HG03135 (cell line): ENCODE results near the gene BTG3.

Source experiments
- ATAC-seq: cut with Tn5 transposase; IDR thresholded peaks from one replicate; pipeline ENCODE4 v1.9.1; 2021; ENCODE audit warnings: mild to moderate bottlenecking, moderate library complexity; ENCODE audit not compliant: unreplicated experiment

The BTG3 gene, protein sequence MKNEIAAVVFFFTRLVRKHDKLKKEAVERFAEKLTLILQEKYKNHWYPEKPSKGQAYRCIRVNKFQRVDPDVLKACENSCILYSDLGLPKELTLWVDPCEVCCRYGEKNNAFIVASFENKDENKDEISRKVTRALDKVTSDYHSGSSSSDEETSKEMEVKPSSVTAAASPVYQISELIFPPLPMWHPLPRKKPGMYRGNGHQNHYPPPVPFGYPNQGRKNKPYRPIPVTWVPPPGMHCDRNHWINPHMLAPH

DNA sequence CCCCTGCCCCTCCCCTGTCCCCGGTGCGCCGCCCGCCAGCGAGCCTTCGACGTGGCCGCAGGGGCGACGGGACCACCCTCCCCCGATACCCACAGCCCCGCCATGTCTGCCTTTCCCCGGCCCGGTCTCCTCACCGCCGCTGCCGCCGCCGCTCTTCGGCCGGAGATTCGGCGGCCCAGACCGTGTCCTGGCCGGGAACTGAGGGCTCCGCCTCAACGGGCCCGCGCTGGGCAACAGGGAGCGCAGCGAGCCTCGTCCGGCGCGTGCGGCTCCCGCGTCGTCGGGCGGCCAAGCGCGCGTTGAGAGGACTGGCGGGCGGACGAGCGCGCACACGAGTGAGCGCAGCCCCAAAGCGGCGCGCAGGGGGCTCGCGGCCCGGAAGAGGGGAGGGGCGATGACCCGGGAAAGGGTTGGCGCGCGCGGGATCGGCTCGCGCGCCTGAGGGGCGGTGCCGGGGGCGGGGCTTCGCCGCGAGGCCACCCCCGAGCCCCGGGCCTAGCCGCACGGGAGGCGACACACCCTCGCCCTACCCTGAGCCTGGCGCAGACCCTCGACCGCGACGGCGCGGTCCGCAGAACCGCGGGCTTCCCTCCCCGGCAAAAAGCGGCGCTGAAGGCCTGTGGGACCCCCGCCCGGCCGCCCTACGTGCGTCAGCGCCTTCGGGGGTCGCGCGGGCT lies at the start of gene BTG3:
TSS of gene BTG3 (minus strand) at position 337 of the 677 bp plus-strand sequence. CDS start 3,757 bp downstream, outside the sequence.
- ATAC-seq: peak; percentile 74

DNA sequence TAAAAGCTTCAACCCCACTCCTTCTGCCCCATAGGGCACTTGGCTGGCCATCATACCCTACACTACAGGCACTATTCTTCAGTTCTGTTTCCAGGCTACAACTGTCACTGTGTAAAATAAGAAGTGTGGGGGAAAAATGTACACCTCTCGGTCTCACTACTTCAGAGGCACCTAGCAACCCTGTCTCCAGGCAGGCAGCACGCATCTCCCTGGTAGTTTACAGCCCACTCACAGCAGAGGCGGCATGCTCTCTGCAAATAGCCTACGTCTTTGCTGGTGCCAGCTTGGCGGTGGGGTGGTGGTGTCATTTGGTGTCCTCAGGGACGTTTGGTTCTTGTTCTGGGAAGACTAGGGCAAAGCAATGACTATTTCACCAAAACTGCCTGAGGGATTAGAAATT lies 48.2 kb upstream of the BTG3 start:
- ATAC-seq: no peak

DNA sequence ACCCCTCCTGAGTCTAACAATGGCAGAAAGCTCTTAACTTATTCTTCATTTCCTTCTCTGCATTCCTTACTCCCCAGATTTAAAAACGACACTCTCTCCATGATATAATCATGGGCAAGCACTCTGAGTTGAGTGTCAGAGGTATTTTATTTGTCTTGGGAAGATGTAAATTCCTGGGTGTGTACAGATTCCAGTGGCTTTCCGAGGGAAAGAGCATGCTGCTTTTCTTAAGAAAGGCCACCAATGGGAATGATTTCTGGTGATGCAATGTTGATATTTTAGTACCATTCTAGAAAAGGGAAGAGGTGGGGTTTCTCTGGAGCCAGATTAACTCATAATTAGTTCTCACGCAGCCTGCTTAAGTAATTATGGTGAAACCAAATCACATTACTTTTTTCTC lies 47.8 kb upstream of the BTG3 start:
- no peak for ATAC-seq

DNA sequence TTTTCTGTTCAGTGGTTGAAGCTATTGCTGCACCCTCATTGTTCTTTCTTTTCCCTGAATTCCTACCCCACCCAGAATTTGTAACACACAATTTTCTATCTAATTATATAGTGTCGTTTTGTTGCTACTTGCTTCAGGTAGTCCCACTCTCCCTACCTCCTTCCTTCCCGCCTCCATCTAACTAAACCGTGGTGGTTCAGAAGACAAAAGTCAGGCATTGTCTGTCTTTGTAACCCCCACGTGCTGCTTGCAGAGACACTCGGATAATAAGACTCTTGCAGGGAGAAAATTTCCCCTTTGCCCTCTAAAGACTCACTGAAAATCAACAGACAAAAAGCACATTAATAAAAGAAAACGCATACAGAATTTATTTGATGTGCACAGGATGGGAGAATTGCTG lies 46.2 kb upstream of the BTG3 start:
- ATAC-seq: no peak

DNA sequence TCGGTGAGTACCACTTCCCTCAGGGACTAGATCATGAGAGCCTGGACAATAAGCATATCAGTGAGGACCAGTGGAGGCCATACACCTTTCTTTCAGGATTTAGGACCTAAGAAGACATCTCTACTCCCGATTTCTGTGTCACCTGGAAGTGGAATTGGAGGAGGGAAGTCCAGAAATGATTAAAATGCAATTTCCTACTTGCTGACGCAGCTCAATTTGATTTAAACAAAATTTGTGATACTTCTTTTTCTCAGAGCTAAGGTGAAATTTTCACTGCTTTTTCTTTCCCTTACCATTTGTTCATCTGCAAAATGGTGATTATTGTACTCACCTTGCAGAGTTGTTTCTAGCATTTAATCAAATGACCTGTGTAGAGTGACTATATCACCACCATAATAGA lies 38.8 kb upstream of the BTG3 start:
- no peak for ATAC-seq

DNA sequence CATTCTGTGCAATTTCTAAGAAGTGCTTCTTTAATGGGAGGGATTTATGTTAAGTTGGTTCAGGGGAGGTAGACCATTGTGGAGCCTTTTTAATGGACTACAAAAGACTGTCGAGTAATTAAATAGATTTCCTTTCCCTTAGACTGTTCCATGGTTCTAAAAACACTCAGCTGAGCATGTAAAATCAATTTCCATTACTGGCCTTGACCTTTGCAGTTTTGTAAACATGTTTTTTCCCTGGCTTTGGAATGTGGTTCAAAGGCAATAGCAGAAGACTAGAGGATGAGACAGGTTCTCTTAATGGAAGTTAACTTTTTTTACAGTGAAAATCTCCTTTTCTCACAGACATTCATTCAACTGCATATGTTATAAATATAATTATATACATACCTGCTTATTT lies 37.6 kb upstream of the BTG3 start:
- ATAC-seq: no peak

DNA sequence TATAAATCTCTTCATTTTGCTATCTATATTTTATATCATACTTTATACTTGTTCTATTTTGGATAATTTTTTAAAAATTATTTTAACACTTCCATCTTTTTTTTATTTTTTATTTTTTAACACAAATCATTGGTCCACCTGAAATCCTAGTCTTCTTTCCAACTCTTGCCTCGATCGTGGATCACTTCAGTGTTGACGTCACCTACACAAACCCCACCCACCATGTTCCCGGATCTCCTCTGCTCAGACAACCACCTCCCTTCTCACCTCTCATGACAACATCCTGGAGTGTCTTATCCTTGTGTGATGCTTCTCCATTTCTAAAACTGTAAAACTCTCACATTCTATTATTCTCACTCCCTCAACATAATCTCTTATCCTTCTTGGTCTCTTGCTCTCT lies 34.1 kb upstream of the BTG3 start:
- ATAC-seq: no peak

DNA sequence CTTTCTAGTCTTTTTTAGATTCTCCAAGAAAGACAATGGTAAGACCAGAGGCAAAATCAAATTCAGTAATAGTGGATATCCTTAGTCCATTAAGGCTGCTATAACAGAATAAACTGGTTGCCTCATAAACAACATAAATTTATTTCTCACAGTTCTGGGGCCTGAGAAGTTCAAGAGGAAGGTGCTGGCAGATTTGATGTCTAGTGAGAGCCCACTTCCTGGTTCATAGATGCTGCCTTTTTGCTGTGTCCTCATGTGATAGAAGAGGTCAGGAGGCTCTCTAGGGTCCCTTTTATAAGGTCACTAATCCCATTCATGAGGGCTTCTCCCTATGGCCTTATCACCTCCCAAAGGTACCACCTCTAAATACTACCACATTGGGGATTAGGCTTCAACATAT lies 31.5 kb upstream of the BTG3 start:
- no peak for ATAC-seq

- ATAC-seq: no peak
Measured at GRCh38 chr21:17640821-17641220, 28.1 kb upstream of the BTG3 start.

- no peak for ATAC-seq
Measured at GRCh38 chr21:17636711-17637110, 24.0 kb upstream of the BTG3 start.

DNA sequence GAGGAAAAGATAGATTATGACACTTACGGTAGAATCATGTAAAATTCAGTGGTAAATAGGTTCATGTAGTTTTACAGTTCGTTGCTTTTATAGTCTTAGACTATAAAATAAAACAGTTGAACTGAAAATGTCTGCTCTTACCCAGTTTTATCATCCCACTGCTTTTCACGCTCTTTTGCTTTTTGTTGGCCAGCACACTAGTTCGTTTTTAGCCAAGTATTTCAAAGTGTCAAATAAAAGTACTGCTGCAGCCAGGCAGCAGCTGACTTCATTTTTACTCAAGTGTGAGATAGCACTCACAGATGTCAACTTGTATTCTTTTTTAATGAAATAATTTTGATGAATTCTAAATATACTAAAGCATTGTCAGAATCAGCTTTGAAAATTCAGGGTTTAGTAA lies 18.5 kb upstream of the BTG3 start:
- ATAC-seq: no peak

DNA sequence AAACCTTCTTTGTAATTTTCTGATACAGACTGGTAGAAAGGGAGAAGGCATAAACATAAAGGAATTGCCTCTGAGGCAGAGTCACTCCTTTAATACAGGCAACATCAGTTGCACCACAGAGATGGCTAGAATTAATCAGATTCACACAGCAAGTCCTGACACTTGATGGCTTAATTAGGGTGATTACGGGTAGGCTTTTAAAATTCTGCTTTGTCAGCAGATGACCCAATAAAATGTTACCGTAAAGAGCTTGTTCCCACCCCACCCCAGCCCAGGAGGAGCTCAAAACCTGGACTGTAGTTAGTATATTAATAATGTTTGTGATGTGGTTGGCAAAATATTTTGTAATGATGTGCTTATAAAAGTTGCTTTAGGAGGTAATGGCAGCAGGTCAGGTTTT lies 9.3 kb upstream of the BTG3 start:
- no peak for ATAC-seq

DNA sequence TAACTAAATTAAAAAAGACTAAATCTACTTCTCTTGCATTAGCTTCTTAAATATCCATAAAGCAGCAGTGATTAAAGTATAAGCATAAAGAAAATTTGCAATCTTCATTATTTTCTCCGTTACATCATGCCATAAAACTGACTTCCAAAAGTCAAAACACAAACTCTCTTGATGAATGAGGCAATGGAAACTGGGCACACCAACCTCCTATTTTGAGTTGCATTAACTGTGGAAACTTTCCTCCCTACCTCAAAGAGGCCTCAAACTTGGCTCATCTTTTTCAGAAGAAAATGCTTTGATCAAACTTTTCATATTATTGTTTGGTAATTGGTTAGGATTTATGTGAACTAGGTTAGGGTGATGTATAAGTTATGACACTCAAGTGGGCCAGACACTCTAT lies 4.1 kb upstream of the BTG3 start:
- ATAC-seq: no peak

GRCh38 chr21:17613242-17613676 lies 558 bp upstream of the BTG3 start:
- ATAC-seq: no peak

- peak; percentile 6 for ATAC-seq
Measured at GRCh38 chr21:17612023-17612564, 607 bp downstream of the BTG3 start.

DNA sequence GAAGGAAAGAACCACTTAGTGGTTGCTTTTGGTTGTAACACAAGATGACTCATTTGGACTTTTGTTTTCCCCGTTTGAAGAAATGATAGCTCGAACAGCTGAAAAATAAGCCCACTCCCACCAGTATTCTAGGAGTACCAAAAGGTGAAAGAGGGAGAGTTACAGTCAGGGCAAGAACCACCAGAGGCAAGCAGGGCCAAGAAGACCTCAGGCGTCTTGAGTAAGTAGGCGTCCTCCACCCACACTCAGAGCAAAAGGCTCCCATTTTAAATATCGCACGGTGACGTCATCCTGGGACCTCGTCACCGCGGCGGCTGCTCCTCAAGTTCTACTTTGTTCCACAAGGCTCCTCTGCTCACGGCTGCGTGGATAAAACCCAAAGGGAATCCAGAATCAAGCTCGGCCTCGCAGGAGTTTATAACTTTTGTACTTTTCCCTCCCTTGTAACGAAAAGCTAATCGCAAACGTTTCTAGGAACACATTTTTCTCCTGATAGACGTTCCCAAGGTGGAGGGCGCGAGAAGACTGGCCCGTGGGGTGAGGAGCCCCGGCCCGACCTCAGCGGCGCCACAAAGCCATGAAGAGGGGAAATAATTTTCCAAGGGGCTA lies 1.2 kb downstream of the BTG3 start:
- ATAC-seq: peak; percentile 68

DNA sequence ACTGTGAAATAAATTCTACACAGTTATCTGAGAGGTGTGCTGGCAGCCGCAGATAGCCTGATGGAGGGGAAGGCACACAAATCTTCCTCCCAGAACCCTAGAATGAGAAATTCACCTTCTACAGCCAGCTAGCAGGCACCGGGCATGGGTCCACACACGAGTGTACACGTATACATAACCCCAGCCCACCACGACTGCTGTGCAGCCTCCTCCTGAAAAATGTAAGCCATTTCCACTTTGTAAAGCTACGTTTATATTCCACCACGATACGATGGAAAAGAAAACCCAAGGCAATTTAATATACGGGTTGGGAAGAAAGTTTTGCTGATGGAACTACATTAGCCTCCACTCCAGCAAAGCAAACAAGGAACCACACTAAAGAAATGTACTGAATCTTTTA lies 1.8 kb downstream of the BTG3 start:
- no peak for ATAC-seq

DNA sequence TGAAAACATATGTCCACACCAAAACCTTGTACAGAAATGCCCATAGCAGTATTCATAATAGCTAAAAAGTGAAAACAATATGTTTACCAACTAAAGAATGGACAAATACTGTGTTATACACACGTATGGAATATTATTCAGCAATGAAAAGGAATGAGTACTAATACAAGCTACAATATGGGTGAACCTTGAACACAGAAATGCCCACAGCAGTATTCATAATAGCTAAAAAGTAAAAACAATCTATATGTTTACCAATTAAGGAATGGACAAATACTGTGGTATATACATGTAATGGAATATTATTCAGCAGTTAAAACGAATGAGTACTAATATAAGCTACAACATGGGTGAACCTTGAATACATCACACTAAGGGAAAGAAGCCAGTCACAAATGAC lies 3.0 kb downstream of the BTG3 start:
- no peak for ATAC-seq

DNA sequence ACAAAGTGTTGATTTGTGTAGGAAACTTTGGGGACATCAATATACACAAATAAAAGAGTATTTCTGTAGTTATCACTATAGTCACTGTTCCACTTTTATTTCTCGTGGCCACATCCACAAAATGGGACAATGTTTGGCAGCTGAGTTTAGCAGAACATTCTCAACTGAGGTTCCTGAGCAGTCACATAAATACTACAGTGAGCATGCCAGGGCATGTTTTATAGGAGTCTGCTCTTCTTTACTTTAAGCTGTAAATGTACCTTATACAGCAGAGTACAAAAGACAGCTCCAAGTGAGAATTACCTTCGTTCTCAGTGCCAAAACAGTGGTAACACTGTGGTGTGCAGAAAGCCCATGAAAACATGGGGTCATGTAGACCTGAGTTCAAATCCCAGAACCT lies 5.0 kb downstream of the BTG3 start:
- ATAC-seq: no peak

GRCh38 chr21:17602874-17603273 lies 9.8 kb downstream of the BTG3 start:
- no peak for ATAC-seq

GRCh38 chr21:17598437-17598836 lies 14.3 kb downstream of the BTG3 start:
- ATAC-seq: peak; percentile 64

DNA sequence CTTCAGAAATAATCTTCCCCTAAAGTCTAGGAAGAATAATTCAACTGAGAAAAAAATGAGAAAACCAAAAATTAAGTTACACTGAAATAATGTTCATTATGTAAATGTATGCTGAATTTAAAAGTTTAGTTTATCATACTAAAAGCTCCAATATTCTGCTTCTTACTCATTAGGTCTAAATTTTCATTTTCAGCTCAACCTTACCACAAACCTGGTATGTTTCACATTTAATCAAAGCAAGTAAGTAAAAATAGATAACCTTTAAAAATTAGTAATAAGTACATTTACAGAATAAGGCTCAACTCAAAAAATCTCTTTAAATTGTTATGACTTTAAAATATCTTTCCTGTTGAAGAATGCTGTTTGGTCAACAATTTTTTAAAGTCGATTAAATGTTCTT lies 15.0 kb downstream of the BTG3 start:
- no peak for ATAC-seq
